DOHH2 (cell line): ENCODE data around the gene KIRREL2.

ENCODE experiments used
- CTCF ChIP-seq: fragments of 200-600 bp; sonication (generic); IDR thresholded peaks from one replicate; pipeline ENCODE4 v1.5.1; 2014; ENCODE audit warnings: antibody characterized with exemption, mild to moderate bottlenecking, low read depth, low read length; ENCODE audit not compliant: poor library complexity, severe bottlenecking
- EZH2phosphoT487 ChIP-seq: fragments of 200-600 bp; sonication (generic); IDR thresholded peaks from 2 replicates; pipeline ENCODE4 v1.6.1; 2017; ENCODE audit warnings: borderline replicate concordance, mild to moderate bottlenecking, antibody characterized with exemption, low read length, moderate library complexity, mixed read lengths

GRCh38 chr19:35885904-35886303 lies 29.2 kb downstream of the KIRREL2 start:
- TF ChIP-seq CTCF: no peak
- no peak for TF ChIP-seq EZH2phosphoT487
